Activated CD8-positive, alpha-beta T cell treated with anti-CD3 and anti-CD28 coated beads for 36 hours (primary cell): Measurements from ENCODE around the gene ACRV1. TPM values are rescaled to one million over a fixed set of nuclear protein-coding genes. Genes with fewer than 3 reads are reported as not detected.

Source experiments
- ATAC-seq: fragments of 200-7000 bp; cut with Tn5 transposase; one replicate; pipeline ENCODE4 v1.10.0; 2021; ENCODE audit warnings: mild to moderate bottlenecking, moderate library complexity
- CTCF ChIA-PET: fragments of 350-600 bp; sonication (Branson Sonifier 250); formaldehyde crosslinking; loops from one replicate; lab custom pipeline; 2021; ENCODE audit warnings: antibody characterized with exemption; lab: Charles Lee
- POLR2A ChIA-PET: fragments of 350-600 bp; sonication (Branson Sonifier 250); formaldehyde crosslinking; loops from one replicate; lab custom pipeline; 2021; ENCODE audit warnings: antibody characterized with exemption; lab: Charles Lee
- DNase-seq: peaks from one replicate; pipeline ENCODE4 v3.0.0-alpha.2; 2020
- H3K27ac Mint-ChIP-seq: one replicate; pipeline ENCODE4 v1.8.0; 2021; ENCODE audit warnings: mild to moderate bottlenecking, mixed read lengths
- H3K27me3 Mint-ChIP-seq: one replicate; pipeline ENCODE4 v1.8.0; 2021; ENCODE audit warnings: mixed read lengths
- H3K36me3 Mint-ChIP-seq: one replicate; pipeline ENCODE4 v1.8.0; 2021; ENCODE audit warnings: low read depth, mixed read lengths
- H3K4me1 Mint-ChIP-seq: one replicate; pipeline ENCODE4 v1.8.0; 2021; ENCODE audit warnings: low read depth, mixed read lengths
- H3K4me3 Mint-ChIP-seq: one replicate; pipeline ENCODE4 v1.8.0; 2021; ENCODE audit warnings: mild to moderate bottlenecking, moderate library complexity, mixed read lengths
- H3K9me3 Mint-ChIP-seq: one replicate; pipeline ENCODE4 v1.8.0; 2021; ENCODE audit warnings: mixed read lengths
- CTCF ChIP-seq: fragments of 200-600 bp; IDR thresholded peaks from one replicate; pipeline ENCODE4 v1.8.0; 2022; ENCODE audit warnings: antibody characterized with exemption, mild to moderate bottlenecking
- intact Hi-C: fragments of 100-400 bp; cut with micrococcal nuclease; formaldehyde crosslinking; loops from one replicate; pipeline ENCODE4 v1.10.0; 2022
- total RNA-seq, 2 experiments: library from RNA; stranded (reverse); gene quantifications; one replicate each; pipeline ENCODE4 v1.2.3, GENCODE V29; 2021

ACRV1 gene
- total RNA-seq, 2 experiments from 2014 or later, result not detected

- CTCF ChIA-PET, result no interaction called here
- Mint-ChIP-seq H3K36me3 (peaks cover 67% of the 10 kb centered on the region), H3K9me3 (no peaks in the 10 kb centered on the region), H3K27me3 (no peaks in the 10 kb centered on the region), H3K27ac (no peak overlapping the region), H3K4me3 (no peak overlapping the region), H3K4me1 (peaks cover 5% of the 10 kb centered on the region)
- no peak for ATAC-seq
- intact Hi-C loops, result no loop called here
- POLR2A ChIA-PET, result no interaction called here
- no peak for DNase-seq
- TF ChIP-seq CTCF, result no peak
Observed at GRCh38 chr11:125645871-125646270, 34.8 kb downstream of the ACRV1 start.

DNA sequence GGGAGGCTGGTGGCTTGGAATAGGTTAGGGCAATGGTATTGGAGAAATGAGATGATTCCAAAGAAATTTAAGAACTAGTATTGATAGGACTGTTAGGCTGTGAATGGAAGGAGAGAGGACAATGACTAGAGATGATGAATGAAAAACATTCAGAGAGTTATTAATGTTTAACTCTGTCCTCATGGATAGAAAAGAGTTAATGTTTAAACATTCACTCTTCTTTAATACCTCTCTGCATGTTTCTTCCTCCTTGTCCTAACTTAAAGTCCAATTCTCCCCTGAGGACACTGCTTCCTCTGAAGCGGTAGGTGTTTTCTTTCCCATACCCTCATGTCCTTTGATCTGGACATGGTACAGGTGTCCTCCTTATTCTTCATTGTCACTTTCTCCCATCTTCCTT, 42.3 kb downstream of the ACRV1 start:
- Mint-ChIP-seq H3K4me3 (no peak overlapping the region), H3K27me3 (no peaks in the 10 kb centered on the region), H3K4me1 (no peaks in the 10 kb centered on the region), H3K9me3 (no peaks in the 10 kb centered on the region), H3K36me3 (peaks cover 66% of the 10 kb centered on the region), H3K27ac (no peak overlapping the region)
- ChIA-PET CTCF (no interaction called here), POLR2A (no interaction called here)
- intact Hi-C loops, result no loop called here
- ATAC-seq, result no peak
- DNase-seq, result no peak
- TF ChIP-seq CTCF, result no peak

GRCh38 chr11:125637840-125638239, 42.8 kb downstream of the ACRV1 start:
- H3K27me3 Mint-ChIP-seq, result no peaks in the 10 kb centered on the region
- H3K4me1 Mint-ChIP-seq, result no peaks in the 10 kb centered on the region
- ATAC-seq (no peak), DNase-seq (no peak)
- no peak overlapping the region for H3K27ac Mint-ChIP-seq
- no peaks in the 10 kb centered on the region for H3K9me3 Mint-ChIP-seq
- H3K4me3 Mint-ChIP-seq, result no peak overlapping the region
- peaks cover 69% of the 10 kb centered on the region for H3K36me3 Mint-ChIP-seq
- intact Hi-C loops, result no loop called here
- no peak for TF ChIP-seq CTCF
- CTCF ChIA-PET, result no interaction called here
- POLR2A ChIA-PET, result no interaction called here

GRCh38 chr11:125627236-125627910, 53.3 kb downstream of the ACRV1 start:
- H3K27ac Mint-ChIP-seq, result no peak overlapping the region
- peak overlapping the region; percentile 93 for H3K4me3 Mint-ChIP-seq
- H3K4me1 Mint-ChIP-seq, result peaks cover 23% of the 10 kb centered on the region
- POLR2A ChIA-PET, result interaction anchor here (0.6 to 5.7 kb wide), 3 partner anchors 13 to 153 kb away, joined by 3 to 43 read pairs (median 3); partner anchors contain the start of gene STT3A
- intact Hi-C loops, result loop anchor here (10.0 kb wide), 1 partner anchor 247 kb away; no protein-coding TSS in a partner anchor
- ATAC-seq (no peak), DNase-seq (no peak)
- no peak for TF ChIP-seq CTCF
- peaks cover 46% of the 10 kb centered on the region for H3K36me3 Mint-ChIP-seq
- H3K9me3 Mint-ChIP-seq, result no peaks in the 10 kb centered on the region
- no peaks in the 10 kb centered on the region for H3K27me3 Mint-ChIP-seq
- CTCF ChIA-PET, result interaction anchor here (0.7 to 2.8 kb wide), 5 partner anchors 10 to 28 kb away, joined by 3 to 8 read pairs (median 4); no protein-coding TSS in a partner anchor

GRCh38 chr11:125626288-125626950, 54.2 kb downstream of the ACRV1 start:
- ATAC-seq, result peak; percentile 48
- POLR2A ChIA-PET, result interaction anchor here (0.6 to 5.7 kb wide), 10 partner anchors 10 to 173 kb away, joined by 3 to 43 read pairs (median 6); partner anchors contain the start of genes EI24 and STT3A

More at GRCh38 chr11:125626288-125626950, 54.2 kb downstream of the ACRV1 start:
- DNase-seq, result peak; percentile 50
- peak overlapping the region; percentile 97 for H3K27ac Mint-ChIP-seq
- H3K27me3 Mint-ChIP-seq, result no peaks in the 10 kb centered on the region
- CTCF ChIA-PET, result interaction anchor here (0.9 to 2.8 kb wide), 6 partner anchors 9 to 33 kb away, joined by 3 to 8 read pairs (median 4); no protein-coding TSS in a partner anchor
- peaks cover 50% of the 10 kb centered on the region for H3K36me3 Mint-ChIP-seq
- H3K4me3 Mint-ChIP-seq, result peak overlapping the region; percentile 93
- no peaks in the 10 kb centered on the region for H3K9me3 Mint-ChIP-seq
- intact Hi-C loops, result loop anchor here (10.0 kb wide), 1 partner anchor 248 kb away; no protein-coding TSS in a partner anchor
- peak; percentile 64 for TF ChIP-seq CTCF
- peaks cover 22% of the 10 kb centered on the region for H3K4me1 Mint-ChIP-seq
